Fibroblast of skin of right quadriceps (primary cell): ENCODE data around the gene LSG1.
A peak's percentile ranks its signal among the peaks of the same experiment; 100 is the strongest.

Source experiments
- DNase-seq: peaks from one replicate; pipeline ENCODE4 v3.0.0-alpha.2; 2013

LSG1 gene

GRCh38 chr3:194686816-194687637, 15.0 kb upstream of the LSG1 start:
- peak; percentile 44 for DNase-seq

- DNase-seq: no peak
Measured at GRCh38 chr3:194686414-194686815, 14.4 kb upstream of the LSG1 start.

GRCh38 chr3:194685718-194686413, 13.9 kb upstream of the LSG1 start, which contains the start of gene FAM43A:
TSS of gene FAM43A (plus strand) at chr3:194685883. CDS start at chr3:194686827, 944 bp downstream.
- DNase-seq: peak; percentile 96

- no peak for DNase-seq
Measured at GRCh38 chr3:194685065-194685717, 13.2 kb upstream of the LSG1 start.

- DNase-seq: peak; percentile 6
Measured at GRCh38 chr3:194683380-194683779, 11.4 kb upstream of the LSG1 start.

- peak; percentile 80 for DNase-seq
Measured at GRCh38 chr3:194682694-194683310, 10.8 kb upstream of the LSG1 start.

- no peak for DNase-seq
Measured at GRCh38 chr3:194682189-194682693, 10.2 kb upstream of the LSG1 start.

- no peak for DNase-seq
Measured at GRCh38 chr3:194680888-194681615, 9.1 kb upstream of the LSG1 start.

GRCh38 chr3:194676471-194676870, 4.5 kb upstream of the LSG1 start:
- DNase-seq: no peak

GRCh38 chr3:194675680-194676079, 3.7 kb upstream of the LSG1 start:
- no peak for DNase-seq

GRCh38 chr3:194675081-194675640, 3.2 kb upstream of the LSG1 start:
- DNase-seq: no peak

GRCh38 chr3:194673761-194674160, 1.8 kb upstream of the LSG1 start:
- DNase-seq: no peak

GRCh38 chr3:194672876-194673275, 885 bp upstream of the LSG1 start:
- no peak for DNase-seq

GRCh38 chr3:194671511-194671899, 486 bp downstream of the LSG1 start:
- peak; percentile 34 for DNase-seq

- no peak for DNase-seq
Measured at GRCh38 chr3:194667363-194667762, 4.6 kb downstream of the LSG1 start.

GRCh38 chr3:194664857-194665256, 7.1 kb downstream of the LSG1 start:
- no peak for DNase-seq

- DNase-seq: no peak
Measured at GRCh38 chr3:194661946-194662345, 10.0 kb downstream of the LSG1 start.

GRCh38 chr3:194661374-194661773, 10.6 kb downstream of the LSG1 start:
- DNase-seq: no peak

GRCh38 chr3:194659778-194660177, 12.2 kb downstream of the LSG1 start:
- DNase-seq: no peak

- DNase-seq: no peak
Measured at GRCh38 chr3:194658477-194659242, 13.3 kb downstream of the LSG1 start.

GRCh38 chr3:194657439-194657838, 14.6 kb downstream of the LSG1 start:
- DNase-seq: no peak
